Measurements from ENCODE around the gene ITPR1.
"Not testable (repeated sequence)": the region's sequence is repeated elsewhere in the genome, so short reads cannot be mapped to it uniquely, and the experiment has no call there.

DNA sequence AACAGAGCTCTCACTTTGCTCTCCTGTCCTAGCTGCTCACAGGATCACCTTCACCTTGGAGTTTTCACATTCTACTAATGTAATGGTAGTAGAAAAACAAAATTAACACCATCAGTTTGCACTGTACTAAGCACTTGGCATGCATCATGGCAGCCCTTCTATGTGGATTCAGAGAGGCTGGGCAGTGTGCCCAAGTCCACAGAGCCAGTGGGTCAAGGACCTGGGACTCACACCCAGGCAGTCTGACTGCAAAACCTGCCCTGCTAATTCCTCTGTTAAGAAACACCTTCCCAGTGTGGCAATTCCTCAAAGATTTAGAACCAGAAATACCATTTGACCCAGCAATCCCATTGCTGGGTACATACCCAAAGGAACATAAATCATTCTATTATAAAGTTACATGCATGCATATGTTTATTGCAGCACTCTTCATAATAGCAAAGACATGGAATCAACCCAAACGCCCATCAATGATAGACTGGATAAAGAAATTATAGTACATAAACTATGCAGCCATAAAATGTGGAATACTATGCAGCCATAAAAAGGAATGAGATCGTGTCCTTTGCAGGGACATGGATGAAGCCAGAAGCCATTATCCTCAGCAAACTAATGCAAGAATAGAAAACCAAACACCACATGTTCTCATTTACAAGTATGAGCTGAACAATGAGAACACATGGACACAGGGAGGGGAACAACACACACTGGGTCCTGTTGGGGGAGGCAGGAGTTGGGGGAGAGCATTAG lies 269.5 kb downstream of the ITPR1 start:
- TF ChIP-seq TP53 (CRISPR knock-in tag; IDR thresholded peaks at IDR 0.05); MAX (IDR thresholded peaks at IDR 0.05); CHD2 (IDR thresholded peaks at IDR 0.05; ENCODE audit: low read length, partially characterized antibody); ZFP36 (IDR thresholded peaks at IDR 0.05; ENCODE audit: borderline replicate concordance, partially characterized antibody); RFX5 (IDR thresholded peaks at IDR 0.05); KDM1A (IDR thresholded peaks at IDR 0.05; ENCODE audit: low read depth); MAZ (IDR thresholded peaks at IDR 0.05; ENCODE audit: borderline replicate concordance, low read depth, low read length); HDAC2 (IDR thresholded peaks at IDR 0.05); ELK1 (IDR thresholded peaks at IDR 0.05; ENCODE audit: low read depth, low read length): not testable (repeated sequence)
- TF ChIP-seq, protein P1, sequence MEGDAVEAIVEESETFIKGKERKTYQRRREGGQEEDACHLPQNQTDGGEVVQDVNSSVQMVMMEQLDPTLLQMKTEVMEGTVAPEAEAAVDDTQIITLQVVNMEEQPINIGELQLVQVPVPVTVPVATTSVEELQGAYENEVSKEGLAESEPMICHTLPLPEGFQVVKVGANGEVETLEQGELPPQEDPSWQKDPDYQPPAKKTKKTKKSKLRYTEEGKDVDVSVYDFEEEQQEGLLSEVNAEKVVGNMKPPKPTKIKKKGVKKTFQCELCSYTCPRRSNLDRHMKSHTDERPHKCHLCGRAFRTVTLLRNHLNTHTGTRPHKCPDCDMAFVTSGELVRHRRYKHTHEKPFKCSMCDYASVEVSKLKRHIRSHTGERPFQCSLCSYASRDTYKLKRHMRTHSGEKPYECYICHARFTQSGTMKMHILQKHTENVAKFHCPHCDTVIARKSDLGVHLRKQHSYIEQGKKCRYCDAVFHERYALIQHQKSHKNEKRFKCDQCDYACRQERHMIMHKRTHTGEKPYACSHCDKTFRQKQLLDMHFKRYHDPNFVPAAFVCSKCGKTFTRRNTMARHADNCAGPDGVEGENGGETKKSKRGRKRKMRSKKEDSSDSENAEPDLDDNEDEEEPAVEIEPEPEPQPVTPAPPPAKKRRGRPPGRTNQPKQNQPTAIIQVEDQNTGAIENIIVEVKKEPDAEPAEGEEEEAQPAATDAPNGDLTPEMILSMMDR (IDR thresholded peaks at IDR 0.05) = not testable (repeated sequence)
